GM12801 (cell line): ENCODE data around the gene MADD.

Experiments used
- CTCF ChIP-seq: IDR thresholded peaks from one replicate; pipeline ENCODE4 v1.5.1; 2011; ENCODE audit warnings: control low read depth; ENCODE audit not compliant: insufficient read length; ENCODE audit errors: extremely low read depth

Gene MADD

GRCh38 chr11:47332303-47332711, 62.4 kb downstream of the MADD start:
- TF ChIP-seq CTCF: no peak

DNA sequence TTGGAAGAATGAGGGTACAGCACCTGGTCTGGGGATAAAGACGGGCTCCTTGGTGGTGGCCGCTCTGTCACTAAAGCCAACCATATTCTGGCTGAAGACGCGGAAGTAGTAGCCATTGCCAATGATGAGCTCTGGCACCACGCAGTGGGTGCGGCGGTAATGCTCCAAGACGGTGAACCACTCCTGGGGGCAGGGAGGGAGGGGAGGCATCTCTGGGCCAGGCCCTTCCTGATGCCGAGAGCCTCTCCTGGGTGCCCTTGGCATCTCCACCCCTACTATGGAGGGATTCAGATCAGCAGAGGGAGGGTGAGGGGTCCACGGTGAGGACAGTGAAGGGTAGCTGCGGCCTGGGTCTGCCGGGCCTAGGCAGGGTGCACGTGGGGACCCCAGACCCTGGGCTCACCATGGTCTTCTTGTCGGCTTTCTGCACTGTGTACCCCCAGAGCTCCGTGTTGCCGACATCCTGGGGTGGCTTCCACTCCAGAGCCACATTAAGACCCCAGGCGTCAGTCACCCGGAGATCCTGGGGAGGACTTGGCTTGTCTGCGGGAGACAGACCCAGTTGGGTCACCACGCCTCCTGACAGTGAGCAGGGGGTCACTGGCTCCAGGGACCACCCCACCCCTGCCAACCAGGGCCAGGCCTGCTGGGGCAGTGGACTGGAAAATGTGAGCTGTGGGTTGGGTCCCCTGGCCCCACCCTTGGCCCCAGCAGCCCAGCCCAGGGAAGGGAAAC, 63.0 kb downstream of the MADD start:
- TF ChIP-seq CTCF: no peak

DNA sequence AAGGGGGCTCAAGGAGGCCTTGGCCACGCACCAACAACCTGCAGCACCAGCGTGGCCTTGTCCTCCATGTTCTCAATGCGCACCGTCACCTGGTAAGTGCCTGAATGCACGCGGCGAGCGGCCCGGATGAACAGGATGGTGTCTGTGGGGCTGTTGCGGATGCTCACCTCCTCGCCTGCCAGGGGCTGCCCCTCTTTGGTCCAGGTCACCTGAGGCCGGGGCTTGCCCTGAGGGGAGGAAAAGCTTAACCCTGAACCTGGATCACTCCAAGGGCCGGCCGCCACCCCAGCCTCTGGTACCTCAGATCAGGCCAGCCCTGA, 63.6 kb downstream of the MADD start:
- TF ChIP-seq CTCF: no peak

GRCh38 chr11:47333886-47334443, 64.0 kb downstream of the MADD start:
- no peak for TF ChIP-seq CTCF

GRCh38 chr11:47335733-47336132, 65.8 kb downstream of the MADD start:
- TF ChIP-seq CTCF: no peak

GRCh38 chr11:47336595-47336994, 66.7 kb downstream of the MADD start:
- TF ChIP-seq CTCF: no peak

- no peak for TF ChIP-seq CTCF
Measured at GRCh38 chr11:47337229-47337924, 67.4 kb downstream of the MADD start.
